Left lung (tissue), 14 donors: Measurements from ENCODE around the gene ZFP57. TPM values are rescaled to one million over a fixed set of nuclear protein-coding genes. Genes with fewer than 3 reads are reported as not detected.

Source experiments
- ATAC-seq: fragments of 200-7000 bp; cut with Tn5 transposase; one replicate; pipeline ENCODE4 v1.9.1; 2020; ENCODE audit warnings: moderate library complexity
- DNase-seq, 4 donors: peaks; one replicate each; pipeline ENCODE4 v3.0.0-alpha.2; 2013 to 2020
- H3K27ac ChIP-seq, 2 donors: fragments of 200-600 bp; sonication (generic) in 1 of 2; one replicate each; pipeline versions ENCODE4 v1.5.0 to v1.8.0; 2020 to 2021
- H3K27me3 ChIP-seq, 2 donors: fragments of 200-600 bp; sonication (generic) in 1 of 2; one replicate each; pipeline versions ENCODE4 v1.5.0 to v1.8.0; 2020 to 2021
- H3K36me3 ChIP-seq, 2 donors: fragments of 200-600 bp; sonication (generic) in 1 of 2; one replicate each; pipeline versions ENCODE4 v1.5.0 to v1.8.0; 2020 to 2021
- H3K4me1 ChIP-seq, 2 donors: fragments of 200-600 bp; one replicate each; pipeline ENCODE4 v1.8.0; 2021
- H3K4me3 ChIP-seq, 2 donors: fragments of 200-600 bp; sonication (generic) in 1 of 2; one replicate each; pipeline versions ENCODE4 v1.5.0 to v1.8.0; 2020 to 2021; ENCODE audit warnings: mild to moderate bottlenecking in 1 of 2
- H3K9me3 ChIP-seq, 2 donors: fragments of 200-600 bp; sonication (generic) in 1 of 2; one replicate each; pipeline versions ENCODE4 v1.5.0 to v1.8.0; 2020 to 2021
- intact Hi-C, 2 donors: fragments of 100-400 bp; cut with DNase I; formaldehyde crosslinking; loops; one replicate each; pipeline versions ENCODE4 v1.11.2 to v1.14.2; 2022
- long read RNA-seq, 12 donors: library from polyadenylated mRNA in 2 of 12; unstranded in 2 of 12; transcript quantifications; one replicate each; pipeline ENCODE4 v2.0.0 and lab custom pipeline, GENCODE V29; 2019 to 2026
- polyA plus RNA-seq, 6 donors: library from polyadenylated mRNA; unstranded; fragments of 120-200 nt; gene quantifications; one replicate each; pipeline ENCODE4 v1.2.1, GENCODE V29; 2013; ENCODE audit not compliant: insufficient read length in 6 of 6
- total RNA-seq, 2 donors: library from RNA; stranded (reverse); fragmentation: NEBNext Ultra II Directional; extraction: Animal tissue kit (Norgen Biotek cat#: 25700); gene quantifications; one replicate each; pipeline ENCODE4 v1.2.1, GENCODE V29; 2021
- TF ChIP-seq, protein P1 (sequence below), 2 donors: fragments of 200-600 bp; sonication (generic) in 1 of 2; IDR thresholded peaks; one replicate each; pipeline versions ENCODE4 v1.5.0 to v1.8.0; 2021; ENCODE audit warnings: antibody characterized with exemption in 2 of 2
- donor health status: DM: no; HTN: yes; CAD: no.
- donor health status: DM: no; HTN: no; CAD: no.

Gene ZFP57
- not detected for total RNA-seq
- polyA plus RNA-seq, result under 1 TPM in 2 of 6 donors, not detected in 4; 0.61 to 0.68 TPM
- long read RNA-seq, donor 1, result 0 reads
- long read RNA-seq, donor 2, result 0 reads
- long read RNA-seq, donor 3, result 0 reads
- long read RNA-seq, donor 4, result 0 reads
- long read RNA-seq, donor 5, result 0 reads
- long read RNA-seq, donor 6, result 0 reads
- long read RNA-seq, donor 7, result 0 reads
- long read RNA-seq, donor 8, result 0 reads
- long read RNA-seq, donor 9, result 0 reads
- long read RNA-seq, donor 10, result 0 reads
- long read RNA-seq, donor 11, result 0 reads
- long read RNA-seq, donor 12, result 0 reads

DNA sequence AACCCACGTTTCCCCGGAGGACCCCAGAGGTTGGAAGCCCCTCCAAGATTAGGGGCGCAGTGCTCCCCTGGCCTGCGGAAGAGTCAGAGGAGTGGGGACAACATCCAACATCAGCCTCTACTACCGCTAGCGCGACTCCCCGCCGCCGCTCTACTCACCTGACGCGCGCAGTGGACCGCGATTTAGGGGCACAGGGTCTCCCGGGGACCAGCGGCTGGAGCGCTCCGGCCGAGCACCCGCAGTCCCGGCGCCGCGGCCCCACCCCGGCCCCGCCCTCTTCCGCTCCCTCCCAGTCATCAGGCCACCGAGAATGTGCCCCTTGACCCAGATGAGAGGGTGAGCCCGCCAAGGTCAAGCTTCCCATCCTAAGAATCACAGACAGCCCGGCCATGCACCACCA lies at the start of gene ZFP57:
ZFP57 (minus strand) TSS at position 249 of the 400 bp plus-strand sequence. CDS start 4,149 bp downstream, outside the sequence.
- no peaks in the 10 kb centered on the region for H3K36me3 ChIP-seq
- H3K4me3 ChIP-seq, result no peak within 1 kb of the TSS
- DNase-seq (no peak), ATAC-seq (no peak)
- H3K9me3 ChIP-seq, result no peaks in the 10 kb centered on the region
- H3K27ac ChIP-seq, result no peak within 1 kb of the TSS
- TF ChIP-seq, protein P1, sequence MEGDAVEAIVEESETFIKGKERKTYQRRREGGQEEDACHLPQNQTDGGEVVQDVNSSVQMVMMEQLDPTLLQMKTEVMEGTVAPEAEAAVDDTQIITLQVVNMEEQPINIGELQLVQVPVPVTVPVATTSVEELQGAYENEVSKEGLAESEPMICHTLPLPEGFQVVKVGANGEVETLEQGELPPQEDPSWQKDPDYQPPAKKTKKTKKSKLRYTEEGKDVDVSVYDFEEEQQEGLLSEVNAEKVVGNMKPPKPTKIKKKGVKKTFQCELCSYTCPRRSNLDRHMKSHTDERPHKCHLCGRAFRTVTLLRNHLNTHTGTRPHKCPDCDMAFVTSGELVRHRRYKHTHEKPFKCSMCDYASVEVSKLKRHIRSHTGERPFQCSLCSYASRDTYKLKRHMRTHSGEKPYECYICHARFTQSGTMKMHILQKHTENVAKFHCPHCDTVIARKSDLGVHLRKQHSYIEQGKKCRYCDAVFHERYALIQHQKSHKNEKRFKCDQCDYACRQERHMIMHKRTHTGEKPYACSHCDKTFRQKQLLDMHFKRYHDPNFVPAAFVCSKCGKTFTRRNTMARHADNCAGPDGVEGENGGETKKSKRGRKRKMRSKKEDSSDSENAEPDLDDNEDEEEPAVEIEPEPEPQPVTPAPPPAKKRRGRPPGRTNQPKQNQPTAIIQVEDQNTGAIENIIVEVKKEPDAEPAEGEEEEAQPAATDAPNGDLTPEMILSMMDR (IDR thresholded peaks at IDR 0.05), result no peak
- peaks cover 0 to 19% of the 10 kb centered on the region in 2 donors for H3K27me3 ChIP-seq
- intact Hi-C loops, result no loop called here
- no peaks in the 10 kb centered on the region for H3K4me1 ChIP-seq

DNA sequence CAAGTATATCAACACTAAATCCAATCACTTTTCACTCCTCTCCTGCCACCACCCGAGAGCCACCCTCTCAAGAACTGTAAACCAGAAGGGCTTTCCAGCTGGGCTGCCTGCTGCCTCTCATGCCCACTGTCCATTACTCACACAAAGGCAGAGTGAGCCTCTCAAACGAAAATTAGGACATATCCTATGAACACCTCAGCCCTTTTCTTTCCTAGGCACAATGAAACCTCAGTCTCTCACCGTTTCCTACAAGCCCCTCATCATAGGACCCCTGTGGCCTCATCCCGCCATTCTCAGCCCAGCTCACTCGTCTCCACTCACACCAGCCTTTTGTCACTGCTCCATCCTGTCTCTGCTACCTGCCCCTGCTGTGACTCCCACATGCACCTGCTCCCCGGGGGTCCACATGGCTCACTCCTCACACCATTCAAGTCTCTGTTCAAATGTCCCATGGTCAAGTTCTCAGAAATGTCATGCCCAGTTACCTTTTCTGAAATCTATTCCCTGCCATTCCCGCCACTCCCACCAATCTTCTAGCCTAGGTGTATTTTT lies 49.7 kb upstream of the ZFP57 start:
- intact Hi-C loops, result no loop called here
- Histone ChIP-seq H3K27me3 (no peaks in the 10 kb centered on the region), H3K4me3 (no peak overlapping the region), H3K9me3 (no peaks in the 10 kb centered on the region), H3K4me1 (peaks cover 0 to 21% of the 10 kb centered on the region in 2 donors), H3K36me3 (peaks cover 0 to 33% of the 10 kb centered on the region in 2 donors), H3K27ac (no peak overlapping the region)
- no peak for DNase-seq
- ATAC-seq, result no peak
- TF ChIP-seq, protein P1 (IDR thresholded peaks at IDR 0.05), result no peak

DNA sequence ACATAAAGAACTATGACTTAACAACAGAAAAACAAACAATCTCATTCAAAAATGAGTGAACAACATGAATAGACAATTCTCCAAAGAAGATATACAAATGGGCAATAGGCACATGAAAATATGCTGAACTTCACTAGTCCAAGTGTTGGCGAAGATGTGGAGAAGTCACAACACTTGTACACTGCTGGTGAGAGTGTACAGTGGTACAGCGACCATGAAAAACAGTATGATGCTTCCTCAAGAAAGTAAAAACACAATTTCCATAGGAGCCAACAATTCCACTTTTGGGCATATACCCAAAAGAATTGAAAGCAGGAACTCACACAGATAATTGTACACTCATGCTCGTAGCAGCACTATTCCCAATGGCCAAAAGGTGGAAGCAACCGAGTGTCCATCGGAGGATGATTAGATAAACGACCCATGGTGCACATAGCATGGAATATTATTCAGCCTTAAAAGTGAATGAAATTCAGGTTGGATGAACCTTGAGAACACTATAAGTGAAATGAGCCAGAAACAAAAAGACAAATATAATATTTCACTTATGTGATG lies 48.9 kb upstream of the ZFP57 start:
- DNase-seq, result no peak
- intact Hi-C loops, result loop anchor here in 1 of 2 donors (10.0 kb wide), 1 partner anchor 285 kb away; no protein-coding TSS in a partner anchor
- TF ChIP-seq, protein P1 (IDR thresholded peaks at IDR 0.05), result no peak
- Histone ChIP-seq H3K27me3 (no peaks in the 10 kb centered on the region), H3K4me3 (no peak overlapping the region), H3K9me3 (no peaks in the 10 kb centered on the region), H3K27ac (no peak overlapping the region), H3K4me1 (peaks cover 0 to 29% of the 10 kb centered on the region in 2 donors), H3K36me3 (peaks cover 0 to 41% of the 10 kb centered on the region in 2 donors)
- ATAC-seq, result no peak

DNA sequence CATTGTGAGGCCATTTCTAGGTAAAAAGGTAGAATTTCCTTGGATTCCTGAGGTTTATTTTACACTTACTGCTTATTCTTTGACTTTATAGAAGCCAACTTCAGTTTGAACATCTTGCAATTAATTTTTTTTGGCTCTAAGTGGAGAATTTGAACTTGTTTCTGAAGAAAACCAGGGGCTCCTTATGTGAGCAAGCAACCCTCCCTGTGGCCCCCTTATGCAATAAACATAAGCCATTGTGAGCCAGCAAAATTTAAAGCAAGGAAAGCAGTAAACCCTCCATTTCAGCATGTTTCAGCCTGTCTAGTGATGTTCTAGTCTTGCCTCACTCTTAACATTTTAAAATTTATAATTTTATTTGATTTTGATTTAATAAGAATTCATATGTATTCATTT lies 47.9 kb upstream of the ZFP57 start:
- DNase-seq (no peak), ATAC-seq (no peak)

More for the DNA sequence above, 47.9 kb upstream of the ZFP57 start:
- Histone ChIP-seq H3K36me3 (peaks cover 0 to 51% of the 10 kb centered on the region in 2 donors), H3K9me3 (no peaks in the 10 kb centered on the region), H3K27ac (no peak overlapping the region), H3K27me3 (no peaks in the 10 kb centered on the region), H3K4me1 (peaks cover 0 to 36% of the 10 kb centered on the region in 2 donors), H3K4me3 (no peak overlapping the region)
- intact Hi-C loops, result loop anchor here in 1 of 2 donors (10.0 kb wide), 1 partner anchor 286 kb away; no protein-coding TSS in a partner anchor
- TF ChIP-seq, protein P1 (IDR thresholded peaks at IDR 0.05), result no peak
